Cardiac muscle cell (in vitro differentiated cells and primary cell): Measurements from ENCODE around the gene ARL6IP6. TPM values are rescaled to one million over a fixed set of nuclear protein-coding genes. Genes with fewer than 3 reads are reported as not detected.
"Not testable (repeated sequence)": the region's sequence is repeated elsewhere in the genome, so short reads cannot be mapped to it uniquely, and the experiment has no call there.

Experiments
- DNase-seq, 2 donors: peaks; one replicate each; pipeline versions ENCODE4 v3.0.0 to v3.0.0-alpha.2; 2010 to 2017; ENCODE audit warnings: low read depth in 1 of 2, low spot score in 1 of 2
- H3K27ac ChIP-seq: fragments of 200-600 bp; sonication (generic); 2 replicates; pipeline ENCODE4 v1.5.1; 2016
- H3K27me3 ChIP-seq: fragments of 200-600 bp; sonication (generic); 2 replicates; pipeline ENCODE4 v1.6.0; 2016; ENCODE audit warnings: control low read depth
- H3K36me3 ChIP-seq: fragments of 200-600 bp; sonication (generic); 2 replicates; pipeline ENCODE4 v1.5.1; 2016; ENCODE audit warnings: control low read depth
- H3K4me1 ChIP-seq: fragments of 200-600 bp; sonication (generic); 2 replicates; pipeline ENCODE4 v1.8.1; 2017; ENCODE audit warnings: low read depth, mild to moderate bottlenecking, mixed run types
- H3K4me3 ChIP-seq: fragments of 200-600 bp; sonication (generic); 2 replicates; pipeline ENCODE4 v1.5.1; 2016; ENCODE audit warnings: mild to moderate bottlenecking
- H3K9me3 ChIP-seq: fragments of 200-600 bp; sonication (generic); 2 replicates; pipeline ENCODE4 v1.5.1; 2017; ENCODE audit warnings: low read depth, mild to moderate bottlenecking, control low read depth
- CTCF ChIP-seq: IDR thresholded peaks from 2 replicates; pipeline ENCODE4 v1.5.1; 2012; ENCODE audit warnings: low read depth, mild to moderate bottlenecking, low read length
- polyA plus RNA-seq: library from polyadenylated mRNA; unstranded; fragments of >200 nt; fragmentation: Nextera tagmentation; extraction: Ambion mirVana; gene quantifications from 2 replicates; pipeline ENCODE4 v1.2.1, GENCODE V29; 2016
- total RNA-seq: library from RNA; depleted of rRNA; stranded (reverse); fragments of >200 nt; gene quantifications from 2 replicates; pipeline ENCODE4 v1.2.3, GENCODE V29; 2016

Gene ARL6IP6
- total and polyA plus RNA-seq, 2 experiments from 2014 or later = 24.1 to 27.9 TPM

GRCh38 chr2:152740743-152741328 is 22.4 kb downstream of the ARL6IP6 start:
- TF ChIP-seq CTCF = peak; percentile 83
- DNase-seq = peak; percentile 10 to 77
- Histone ChIP-seq H3K9me3 (no peaks in the 10 kb centered on the region), H3K27me3 (no peaks in the 10 kb centered on the region), H3K27ac (no peak overlapping the region), H3K4me3 (no peak overlapping the region), H3K36me3 (peaks cover 12% of the 10 kb centered on the region), H3K4me1 (no peaks in the 10 kb centered on the region)

GRCh38 chr2:152743002-152743401 is 24.6 kb downstream of the ARL6IP6 start:
- peak; percentile 16 to 28 for DNase-seq
- no peaks in the 10 kb centered on the region for H3K4me1 ChIP-seq
- no peaks in the 10 kb centered on the region for H3K27me3 ChIP-seq

GRCh38 chr2:152747751-152748150 is 29.3 kb downstream of the ARL6IP6 start:
- H3K9me3 ChIP-seq, H3K27me3 ChIP-seq, H3K27ac ChIP-seq, H3K4me1 ChIP-seq, H3K36me3 ChIP-seq, H3K4me3 ChIP-seq: not testable (repeated sequence)
- DNase-seq = peak in 1 of 2 donors; percentile 62

More at GRCh38 chr2:152743002-152743401, 24.6 kb downstream of the ARL6IP6 start:
- Histone ChIP-seq H3K9me3 (no peaks in the 10 kb centered on the region), H3K4me3 (no peak overlapping the region), H3K27ac (no peak overlapping the region), H3K36me3 (no peaks in the 10 kb centered on the region)
- peak; percentile 54 for TF ChIP-seq CTCF

GRCh38 chr2:152755029-152755428 is 36.6 kb downstream of the ARL6IP6 start:
- Histone ChIP-seq H3K27ac (no peak overlapping the region), H3K36me3 (peaks cover 4% of the 10 kb centered on the region), H3K4me1 (no peaks in the 10 kb centered on the region), H3K9me3 (no peaks in the 10 kb centered on the region), H3K27me3 (no peaks in the 10 kb centered on the region), H3K4me3 (no peak overlapping the region)
- peak; percentile 56 for TF ChIP-seq CTCF
- peak; percentile 42 to 52 for DNase-seq

GRCh38 chr2:152759290-152760072 is 41.1 kb downstream of the ARL6IP6 start:
- Histone ChIP-seq H3K36me3 (peaks cover 5% of the 10 kb centered on the region), H3K27ac (no peak overlapping the region), H3K27me3 (no peaks in the 10 kb centered on the region), H3K9me3 (no peaks in the 10 kb centered on the region), H3K4me3 (no peak overlapping the region), H3K4me1 (no peaks in the 10 kb centered on the region)
- no peak for DNase-seq
- no peak for TF ChIP-seq CTCF

- Histone ChIP-seq H3K4me1 (no peaks in the 10 kb centered on the region), H3K4me3 (no peak overlapping the region), H3K36me3 (peaks cover 5% of the 10 kb centered on the region), H3K9me3 (no peaks in the 10 kb centered on the region), H3K27ac (no peak overlapping the region), H3K27me3 (no peaks in the 10 kb centered on the region)
- DNase-seq = peak in 1 of 2 donors; percentile 36
- no peak for TF ChIP-seq CTCF
Observed at GRCh38 chr2:152761214-152761613, 42.8 kb downstream of the ARL6IP6 start.
